ENCODE measurements around the gene GPX4.
"Not testable (repeated sequence)": the region's sequence is repeated elsewhere in the genome, so short reads cannot be mapped to it uniquely, and the experiment has no call there.

Gene GPX4

DNA sequence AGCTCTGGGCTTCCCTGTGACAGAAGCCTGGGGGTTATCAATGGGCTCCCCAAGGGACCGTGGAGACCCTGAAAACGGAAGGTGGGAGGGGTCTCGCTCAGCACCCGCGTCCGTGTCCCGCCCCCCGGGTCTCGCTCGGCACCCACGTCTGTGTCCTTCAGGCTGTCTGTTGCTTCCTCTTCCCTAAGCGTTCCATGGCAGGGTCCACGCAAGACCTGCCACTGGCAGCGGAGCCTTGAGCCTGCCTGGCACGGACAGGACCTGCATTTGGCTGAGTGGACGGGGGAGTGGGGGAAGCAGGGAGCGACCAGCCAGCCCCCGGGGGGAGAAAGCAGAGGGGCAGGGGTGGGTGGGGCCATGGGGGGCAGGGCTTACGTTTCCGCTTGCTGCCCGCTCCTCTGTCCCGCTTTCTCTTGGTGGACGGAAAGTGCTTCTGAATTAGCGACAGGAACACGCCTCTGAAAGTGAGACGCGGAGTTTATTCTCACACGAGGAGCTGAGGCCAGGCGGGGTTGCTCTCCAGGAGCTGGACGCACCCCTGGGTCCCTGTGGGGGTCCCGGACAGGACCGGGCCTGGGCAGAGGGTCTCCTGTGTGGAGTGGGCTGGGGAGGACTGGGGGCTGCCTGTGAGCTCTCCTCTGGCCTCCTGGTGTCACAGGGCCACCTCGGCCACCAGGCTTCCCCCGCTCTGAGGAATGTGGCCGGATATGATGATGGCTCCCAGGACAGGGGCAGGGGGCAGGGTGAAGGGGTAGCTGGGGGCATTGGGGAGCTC lies 12.0 kb downstream of the GPX4 start:
- DNase-seq = no peak

DNA sequence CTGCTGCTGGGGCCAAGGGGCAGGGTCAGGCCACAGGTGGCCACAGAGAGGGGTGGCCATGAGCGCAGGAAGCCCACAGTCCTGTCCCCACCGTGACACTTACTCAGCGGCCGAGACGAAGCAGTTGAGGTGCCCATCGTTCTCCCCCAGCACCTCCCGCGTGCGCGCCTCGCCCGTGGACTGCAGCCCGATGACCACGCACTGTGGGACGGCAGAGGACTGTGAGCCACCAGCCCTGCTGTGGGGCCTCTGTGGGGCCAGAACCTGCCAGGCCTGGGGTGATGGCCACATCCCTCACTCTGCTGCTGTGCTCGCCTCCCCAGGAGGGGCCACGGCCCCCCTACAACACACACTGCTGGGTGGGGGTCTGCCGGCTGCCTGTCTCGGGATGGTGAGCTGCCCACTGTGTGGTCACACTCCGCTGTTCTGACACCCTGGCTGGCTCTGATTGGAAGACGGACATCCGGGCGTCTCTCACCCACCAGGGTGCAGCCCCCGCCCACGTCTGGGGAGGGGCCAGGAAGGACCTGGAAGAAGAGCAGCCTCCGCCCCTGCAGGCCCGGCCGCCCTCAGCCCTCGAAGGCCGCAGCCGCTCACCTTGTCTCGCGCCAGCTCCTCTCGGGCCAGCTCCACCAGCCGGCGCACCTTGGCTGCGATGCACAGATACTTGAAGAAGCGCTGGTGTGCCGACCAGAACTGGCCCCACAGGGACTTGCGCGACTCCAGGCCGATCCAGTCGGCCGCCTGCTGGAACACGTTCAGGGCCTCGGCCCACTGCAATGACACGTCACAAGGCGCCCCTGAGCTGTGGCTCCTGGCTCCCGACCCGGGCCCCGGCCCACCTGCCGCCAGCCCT lies 13.2 kb downstream of the GPX4 start:
- DNase-seq = no peak

DNA sequence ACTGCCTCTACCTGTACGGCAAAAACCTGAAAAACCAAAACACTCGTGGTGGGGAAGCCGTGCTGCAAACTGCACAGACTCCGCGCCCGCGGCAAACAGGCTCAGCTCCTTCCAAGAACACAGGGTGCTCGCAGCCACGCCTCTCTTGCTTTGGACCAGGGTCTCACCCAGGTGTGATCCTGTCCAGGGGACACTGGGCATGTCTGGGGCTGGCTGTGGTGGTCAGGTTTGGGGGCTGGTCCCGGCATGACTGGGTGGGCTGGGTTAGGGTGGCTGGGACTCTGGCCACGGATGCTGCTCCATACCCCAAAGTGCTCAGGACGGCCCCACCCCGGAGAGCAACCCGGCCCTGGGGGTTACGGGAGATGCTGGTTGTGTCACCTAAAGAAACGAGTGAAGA lies 13.9 kb downstream of the GPX4 start:
- DNase-seq = no peak

DNA sequence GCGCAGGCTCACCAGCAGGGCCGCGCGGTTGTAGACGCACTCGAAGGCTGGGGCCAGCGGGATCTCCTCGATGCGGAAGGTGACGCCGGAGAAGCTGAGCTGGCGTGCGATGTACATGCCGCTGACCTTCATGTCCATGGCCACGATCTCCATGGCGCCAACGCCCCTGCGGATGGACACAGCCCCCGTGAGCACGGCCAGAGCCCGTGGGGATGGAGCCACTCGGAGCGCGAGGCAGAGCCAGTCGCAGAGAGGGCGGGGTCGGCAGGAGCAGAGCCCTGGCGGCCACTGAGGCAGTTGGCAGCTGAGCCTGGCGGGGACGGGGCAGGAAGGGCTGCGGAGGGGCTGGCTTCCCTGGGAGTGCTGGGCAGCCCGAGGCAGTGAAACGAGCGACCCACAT lies 15.2 kb downstream of the GPX4 start:
- no peak for DNase-seq

DNA sequence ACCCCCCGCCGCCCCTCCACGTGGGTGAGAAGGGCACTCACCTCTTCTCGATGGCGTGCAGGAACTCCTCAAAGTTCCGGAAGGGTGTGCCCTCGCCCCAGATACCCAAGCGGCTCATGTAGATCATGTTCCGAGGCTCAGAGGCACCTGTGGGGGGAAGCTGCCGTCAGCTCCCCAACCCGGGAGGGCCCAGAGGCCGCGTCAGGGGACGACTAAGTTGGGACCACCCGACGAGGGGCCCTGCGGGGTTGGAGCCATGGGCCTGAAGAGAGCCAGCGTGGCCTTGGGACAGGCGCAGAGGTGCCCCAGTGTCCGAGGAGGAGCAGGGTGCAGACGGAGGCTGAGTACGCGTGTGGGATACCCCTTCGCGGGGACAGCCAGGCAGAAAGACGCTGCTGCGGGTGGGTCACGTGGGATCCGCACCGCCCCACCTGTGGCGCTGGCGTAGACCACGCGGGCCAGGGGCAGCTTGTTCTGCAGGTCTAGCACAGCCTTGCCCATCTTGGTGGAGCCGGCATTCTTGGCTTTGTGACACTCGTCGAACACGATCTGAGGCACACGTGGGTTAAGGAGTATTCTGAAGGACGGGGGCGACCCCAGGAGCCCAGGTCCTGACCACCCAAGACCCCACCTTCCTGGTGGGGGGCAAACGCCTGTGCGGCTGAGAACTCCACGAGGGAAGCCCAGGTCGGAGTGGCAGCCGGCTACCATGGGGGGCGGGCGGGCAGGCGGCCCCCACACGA lies 15.9 kb downstream of the GPX4 start:
- DNase-seq = no peak

DNA sequence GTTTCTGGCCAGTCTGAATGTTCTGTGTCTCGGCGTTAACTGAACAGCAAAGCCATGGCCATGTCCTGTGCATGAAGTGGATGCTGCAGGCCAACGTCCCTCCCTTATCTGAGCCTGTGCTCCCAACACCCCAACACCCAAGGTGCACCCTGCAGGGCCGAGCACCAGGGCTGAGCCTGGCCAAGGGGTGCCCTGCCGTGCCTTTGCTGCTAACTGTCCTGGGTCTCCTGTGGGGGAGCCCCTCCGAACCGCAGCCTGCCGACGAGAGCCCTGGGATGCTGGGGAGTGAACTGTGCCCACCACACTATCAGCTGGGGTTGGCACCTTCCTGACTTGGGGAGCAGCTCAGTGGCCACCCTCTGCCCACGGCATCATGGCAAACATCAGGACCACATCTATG lies 17.6 kb downstream of the GPX4 start:
- no peak for DNase-seq

DNA sequence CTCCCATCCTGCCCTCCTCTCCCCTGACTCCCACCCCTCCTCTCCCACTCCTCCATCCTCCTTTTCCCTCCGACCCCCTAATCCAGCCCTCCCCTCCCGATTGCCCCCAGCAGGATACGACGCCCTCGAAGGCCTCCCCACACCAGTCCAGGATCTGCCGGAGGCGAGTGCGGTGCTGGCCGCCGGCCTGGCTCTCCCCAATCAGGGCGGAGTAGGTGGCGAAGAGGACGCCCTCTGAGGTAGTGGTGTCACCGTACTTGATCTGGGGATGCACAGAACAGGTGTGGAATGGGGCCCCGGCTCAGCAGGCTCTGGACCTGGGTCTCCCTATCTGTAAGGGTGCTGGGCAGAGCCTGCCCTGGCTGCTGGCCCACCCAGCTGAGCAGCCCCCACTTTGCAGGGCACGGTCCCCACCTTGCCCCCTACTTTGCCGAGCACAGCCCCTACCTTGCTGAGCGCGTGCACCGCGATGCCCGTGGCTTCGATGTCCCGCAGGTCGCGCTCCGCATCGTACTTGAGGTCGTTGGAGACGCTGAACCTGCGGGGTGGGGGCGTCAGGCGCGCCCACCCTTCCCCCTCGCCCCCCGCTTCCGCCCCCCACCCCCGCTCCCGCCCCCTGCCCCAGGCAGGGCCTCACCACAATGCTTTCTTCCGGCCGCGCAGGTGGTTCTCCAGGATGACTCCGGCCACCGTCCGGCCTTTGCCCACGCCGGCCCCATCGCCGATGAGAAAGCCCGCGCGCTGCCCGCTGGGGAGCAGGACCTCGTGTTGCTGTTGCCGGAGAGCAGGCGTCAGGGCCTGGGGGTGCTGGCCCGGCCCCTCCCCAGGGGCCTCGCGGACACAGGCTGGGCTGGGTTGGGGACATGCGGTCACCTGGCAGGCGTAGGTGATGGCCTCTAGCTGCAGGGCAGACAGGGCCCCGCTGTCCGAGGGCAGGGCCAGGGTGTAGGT lies 18.5 kb downstream of the GPX4 start:
- no peak for DNase-seq

DNA sequence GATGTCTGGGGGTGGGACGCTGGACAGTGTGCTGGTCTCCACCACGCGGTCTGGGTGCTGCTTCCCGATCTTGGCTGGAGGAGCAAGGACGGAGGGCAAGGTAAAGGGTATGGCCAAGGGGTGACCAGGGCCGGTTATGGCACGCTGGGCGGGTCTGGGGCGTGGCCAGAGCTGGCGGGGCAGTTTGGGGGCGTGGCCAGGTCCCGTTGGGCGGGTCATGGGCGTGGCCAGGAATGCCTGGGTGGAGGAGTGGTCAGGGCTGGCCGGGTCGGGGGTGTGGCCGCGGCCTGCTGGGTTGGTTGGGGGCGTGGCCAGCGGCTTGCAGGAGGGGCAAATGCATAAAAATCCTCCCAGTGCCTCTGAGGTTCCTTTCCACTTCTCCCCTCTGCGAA lies 19.2 kb downstream of the GPX4 start:
- DNase-seq = no peak

DNA sequence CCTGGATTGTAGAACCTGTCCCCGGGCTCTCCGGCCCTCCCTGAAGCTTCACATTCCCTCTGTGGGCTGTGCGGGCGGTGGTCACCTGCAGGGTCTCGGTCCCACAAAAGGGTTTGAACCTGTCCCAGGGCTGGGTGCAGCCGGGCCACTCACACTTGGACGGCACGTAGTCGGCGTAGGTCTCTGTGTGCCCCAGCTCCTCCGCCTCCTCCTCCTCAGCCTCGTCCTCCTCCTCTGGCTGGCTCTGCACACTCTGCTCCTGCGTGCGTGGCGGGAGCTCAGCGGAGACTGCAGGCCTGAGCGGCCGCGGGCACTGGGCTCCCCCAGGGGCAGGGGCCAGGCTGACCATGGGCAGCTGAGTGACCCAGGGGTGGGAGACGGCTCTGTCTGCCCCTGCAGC lies 19.6 kb downstream of the GPX4 start:
- no peak for DNase-seq

DNA sequence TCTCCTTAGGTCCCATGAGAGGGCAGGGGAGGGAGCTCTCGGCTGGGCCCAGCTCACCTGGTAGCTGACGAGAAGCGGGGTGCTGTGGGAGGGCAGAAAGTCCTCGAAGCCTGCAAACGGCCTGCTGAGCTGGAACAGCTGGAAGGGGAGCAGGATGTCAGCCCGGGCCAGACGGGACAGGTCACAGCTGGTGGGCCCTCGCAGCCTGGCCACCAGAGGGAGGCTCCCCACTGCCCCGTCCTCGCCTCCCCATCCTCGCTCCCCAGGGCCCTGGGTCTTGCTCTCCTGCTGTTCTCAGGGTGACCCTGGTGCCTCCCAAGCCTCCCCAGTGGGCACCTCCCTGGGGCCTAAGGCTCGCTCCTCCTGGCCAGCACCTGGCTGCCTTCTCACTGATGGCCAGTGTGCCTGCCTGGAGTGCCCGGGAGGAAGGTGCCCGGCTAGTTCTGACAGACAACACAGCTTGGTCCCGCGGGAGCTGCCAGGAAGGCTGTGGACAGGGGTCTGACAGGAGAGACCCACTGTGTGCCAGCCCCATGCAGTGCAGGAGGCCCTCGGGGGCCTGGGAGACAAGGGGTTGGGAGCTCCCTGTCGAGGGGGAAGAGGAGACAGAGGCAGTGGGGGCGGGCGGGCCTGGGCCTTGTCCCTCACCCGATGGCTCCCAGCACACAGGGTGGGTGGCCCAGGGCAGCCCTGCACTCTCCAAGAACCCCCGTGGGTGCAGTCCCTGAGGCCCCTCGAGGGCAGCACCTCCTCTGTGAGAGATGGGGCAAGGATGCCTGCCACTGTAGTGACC lies 20.3 kb downstream of the GPX4 start:
- no peak for DNase-seq

DNA sequence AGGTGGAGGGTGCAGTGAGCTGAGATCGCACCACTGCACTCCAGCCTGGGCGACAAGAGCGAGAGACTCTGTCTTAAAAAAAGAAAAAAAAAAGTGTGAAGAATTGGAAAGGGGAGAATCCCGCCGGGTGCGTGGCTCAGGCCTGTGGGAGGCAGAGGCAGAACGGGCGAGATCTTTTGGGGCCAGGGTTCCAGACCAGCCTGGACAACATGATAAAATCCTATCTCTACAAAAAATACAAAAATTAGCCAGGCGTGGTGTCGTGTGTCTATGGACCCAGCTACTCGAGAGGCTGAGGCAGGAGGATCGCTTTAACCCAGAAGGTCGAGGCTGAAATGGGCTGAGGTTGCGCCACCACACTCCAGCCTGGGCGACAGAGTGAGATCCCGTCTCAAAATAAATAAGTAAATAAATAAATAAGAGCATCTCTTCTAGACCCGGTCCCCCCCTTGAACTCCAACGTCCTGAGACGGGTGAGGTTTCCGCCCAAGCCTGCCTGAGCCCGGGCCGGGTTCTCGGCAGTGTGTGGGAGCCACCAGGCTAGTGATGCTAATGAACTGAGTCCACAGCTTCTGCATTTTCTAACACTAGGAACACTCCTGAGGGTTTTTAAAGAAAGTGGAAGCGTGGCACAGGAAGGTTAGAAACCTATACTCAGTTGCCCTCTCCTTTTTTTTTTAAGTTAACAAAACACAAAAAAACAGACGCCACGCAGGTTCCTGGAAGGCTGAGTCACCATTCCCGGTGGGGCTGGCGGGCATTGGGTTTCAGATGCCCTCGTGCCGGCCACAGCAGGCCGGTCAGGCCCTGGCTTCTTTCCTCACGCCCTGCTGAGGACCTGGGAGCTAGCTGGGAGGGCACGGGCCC lies 22.0 kb downstream of the GPX4 start:
- no peak for DNase-seq

DNA sequence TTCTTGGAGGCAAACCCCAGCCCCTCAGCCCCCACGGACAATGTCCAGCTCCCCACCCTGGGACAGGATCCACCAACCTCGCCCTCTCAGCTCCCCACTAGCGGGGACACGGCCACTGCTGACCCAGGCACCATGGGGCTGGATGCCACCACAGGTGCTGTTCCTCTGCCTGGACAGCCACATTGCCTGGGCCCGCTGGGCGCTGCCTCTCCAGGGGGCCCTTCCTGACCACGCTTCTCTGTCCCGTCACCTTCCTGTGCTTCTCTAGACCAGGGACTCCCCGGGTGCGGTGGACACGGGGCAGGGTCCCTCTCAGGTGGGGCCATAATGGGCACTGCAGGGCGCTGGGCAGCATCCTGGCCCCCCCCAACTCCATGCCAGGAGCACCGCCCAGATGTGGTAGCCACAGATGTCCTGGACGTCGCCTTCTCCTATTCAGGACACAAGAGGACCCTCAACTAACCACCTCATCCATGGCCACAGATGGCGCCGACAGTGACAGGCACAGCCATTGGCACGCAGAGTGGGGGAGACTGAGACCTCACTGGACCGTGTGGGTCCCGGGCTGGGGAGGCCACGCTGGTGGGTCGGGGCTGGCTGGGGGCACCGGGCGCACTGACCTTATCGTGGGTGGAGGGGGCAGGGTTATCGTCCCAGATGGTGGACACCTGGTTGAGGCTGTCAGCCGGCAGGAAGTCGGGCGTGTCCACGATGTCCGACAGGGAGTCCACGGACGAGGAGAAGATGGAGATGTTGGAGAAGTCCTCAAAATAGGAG lies 23.4 kb downstream of the GPX4 start:
- DNase-seq = no peak

DNA sequence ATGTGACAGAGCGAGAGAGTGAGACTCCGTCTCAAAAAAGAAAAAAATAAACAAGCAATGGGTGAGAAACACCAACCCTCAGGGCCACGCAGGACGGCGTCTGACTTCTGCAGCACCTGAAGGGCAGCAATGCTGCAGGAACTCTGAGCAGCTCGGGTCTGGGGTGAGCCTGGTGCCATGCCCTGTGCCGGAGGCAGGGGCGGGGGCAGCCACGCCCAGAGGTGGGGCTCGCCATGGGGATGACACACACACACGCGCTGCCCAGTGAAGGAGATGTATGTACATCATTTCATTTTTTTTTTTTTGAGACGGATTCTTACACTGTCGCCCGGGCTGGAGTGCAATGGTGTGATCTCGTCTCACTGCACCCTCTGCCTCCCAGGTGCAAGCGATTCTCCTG lies 24.3 kb downstream of the GPX4 start:
- no peak for DNase-seq

DNA sequence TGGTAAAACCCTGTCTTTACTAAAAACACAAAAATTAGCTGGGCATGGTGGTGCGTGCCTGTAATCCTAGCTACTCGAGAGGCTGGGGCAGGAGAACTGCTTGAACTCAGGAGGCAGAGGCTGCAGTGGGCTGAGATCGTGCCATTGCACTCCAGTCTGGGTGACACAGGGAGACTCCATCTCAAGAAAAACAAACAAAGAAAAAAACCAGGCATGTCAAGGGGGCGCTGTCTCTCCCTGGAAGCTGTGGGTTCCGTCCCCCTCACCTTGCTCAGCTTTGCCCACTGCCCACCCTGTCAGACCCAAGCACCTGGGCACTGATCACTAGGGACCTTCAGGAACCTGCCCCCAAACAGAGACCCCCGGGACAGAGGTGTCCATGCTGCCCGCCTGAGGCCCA lies 25.3 kb downstream of the GPX4 start:
- not testable (repeated sequence) for DNase-seq

DNA sequence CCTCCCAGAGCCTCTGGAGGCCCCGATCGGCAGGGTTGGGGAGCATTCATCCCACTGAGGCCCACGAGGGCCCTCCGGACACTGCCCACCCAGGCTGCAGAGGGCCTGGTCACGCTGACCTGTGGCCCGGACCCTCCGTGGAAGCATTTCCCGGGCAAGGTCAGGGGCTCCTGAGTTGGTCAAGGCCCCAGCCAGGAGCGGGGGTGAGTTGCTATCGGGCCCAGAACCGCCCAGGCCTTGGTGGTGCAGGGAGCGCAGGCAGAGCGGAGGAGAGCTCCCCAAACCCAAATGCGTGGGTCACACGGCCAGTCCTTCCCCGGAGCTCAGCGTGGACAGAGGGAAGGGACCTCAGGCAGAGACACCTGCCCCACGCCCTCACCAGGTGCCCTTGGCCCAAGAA lies 25.7 kb downstream of the GPX4 start:
- DNase-seq = no peak

DNA sequence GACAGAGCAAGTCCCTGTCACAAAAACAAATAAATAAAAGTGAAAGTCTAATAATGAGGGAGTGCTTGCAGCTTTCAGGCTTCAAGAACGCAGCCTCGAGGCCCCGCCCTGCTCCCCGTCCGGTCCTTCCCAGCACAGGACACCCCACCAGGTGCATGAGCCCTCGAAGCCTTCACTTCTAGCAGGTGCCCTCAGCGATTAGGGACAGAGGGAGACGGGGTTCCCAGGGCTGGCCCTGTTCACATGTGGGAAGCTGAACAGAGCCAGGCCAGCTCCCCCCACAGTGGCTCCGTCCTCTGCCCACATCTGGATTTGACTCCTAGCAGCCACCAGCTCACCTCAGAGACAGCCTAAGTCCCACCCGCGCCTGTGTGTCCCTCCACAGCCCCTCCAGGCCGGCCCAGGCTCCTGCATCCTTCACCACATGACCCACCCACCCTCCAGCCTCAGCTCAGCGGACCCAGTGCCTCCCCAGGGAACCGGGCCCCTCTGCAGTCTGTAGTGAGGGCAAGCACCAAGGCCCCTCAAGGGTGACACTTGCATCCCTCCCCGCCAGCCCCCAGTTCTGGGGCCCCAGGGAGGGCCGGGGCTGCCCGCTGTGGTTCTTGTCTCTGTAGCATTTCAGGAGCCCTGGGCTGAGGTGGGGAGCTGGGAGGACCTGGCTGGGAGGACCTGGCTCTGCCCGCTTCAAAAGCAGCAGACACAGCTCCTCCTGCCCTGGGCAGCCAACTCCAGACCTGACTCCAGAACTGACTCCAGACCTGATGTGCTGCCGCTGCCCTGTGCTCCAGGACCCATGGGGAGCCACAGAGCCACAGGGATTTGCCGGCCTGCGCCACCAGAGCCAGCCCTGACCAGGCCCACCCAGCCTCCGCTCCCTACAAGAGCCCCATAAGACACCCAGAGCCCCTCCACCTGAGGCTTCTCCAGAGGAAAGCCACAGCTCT lies 27.2 kb downstream of the GPX4 start:
- peak; percentile 35 for DNase-seq

DNA sequence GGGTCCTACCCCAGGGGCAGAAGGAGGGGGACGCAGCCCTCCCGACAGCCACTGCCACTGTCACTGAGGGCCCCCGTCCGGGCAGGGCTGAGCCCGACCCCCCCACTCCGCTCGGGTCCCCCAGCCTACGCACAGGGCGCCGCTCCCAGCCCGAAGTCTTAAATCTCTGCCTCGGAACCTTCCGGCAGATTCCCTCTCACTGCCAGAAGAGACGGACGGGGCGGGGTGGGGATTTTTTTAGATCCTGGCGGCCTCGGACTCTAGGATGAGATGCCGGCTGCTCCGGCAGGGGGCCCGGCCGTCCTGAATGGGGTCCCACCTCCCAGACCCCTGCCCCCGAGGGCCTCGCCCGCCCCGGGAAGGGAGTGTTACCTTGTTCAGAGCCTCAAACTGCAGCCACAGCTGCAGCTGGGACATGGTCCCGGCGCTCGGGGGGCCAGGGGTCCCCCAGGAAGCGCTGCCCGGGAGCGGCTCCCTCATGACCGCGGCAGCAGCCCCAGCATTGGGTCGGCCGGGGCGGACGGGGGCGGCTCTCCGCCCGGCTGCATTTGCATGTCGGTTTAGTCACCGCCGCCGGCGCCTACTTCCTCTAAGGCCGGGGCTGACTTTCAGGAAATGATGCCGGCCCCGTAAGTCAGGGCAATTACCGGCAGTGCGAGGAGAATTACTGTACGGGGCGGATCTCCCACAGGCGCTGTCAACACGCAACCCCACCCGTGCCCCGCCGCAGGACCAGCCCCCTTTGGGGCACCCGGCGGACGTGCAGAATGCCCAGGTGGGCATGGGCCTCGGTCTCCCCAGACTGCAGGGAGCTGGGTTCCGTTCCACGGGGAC lies 28.1 kb downstream of the GPX4 start:
- DNase-seq = peak; percentile 76
